Caco-2 (cell line): ENCODE data around the gene NEDD9. TPM values are rescaled to one million over a fixed set of nuclear protein-coding genes. Genes with fewer than 3 reads are reported as not detected.

Source experiments
- BruUV-seq: library from RNA; stranded (reverse); fragments of 400-500 nt; replicated peaks from 2 replicates; lab custom pipeline; 2021; lab: Mats Ljungman, UMichigan
- CTCF ChIA-PET: fragments of 300-600 bp; sonication (Branson Sonifier 250); formaldehyde crosslinking; loops from one replicate; lab custom pipeline; 2022; ENCODE audit warnings: antibody characterized with exemption; lab: Charles Lee
- POLR2A ChIA-PET: fragments of 300-600 bp; sonication (Branson Sonifier 250); formaldehyde crosslinking; loops from one replicate; lab custom pipeline; 2022; ENCODE audit warnings: antibody characterized with exemption; lab: Charles Lee
- DNase-seq, 2 experiments: peaks; one replicate each; pipeline versions ENCODE4 v3.0.0 to v3.0.0-alpha.2; 2020 to 2022
- H3K27me3 ChIP-seq: replicated peaks from 2 replicates; pipeline ENCODE4 v1.6.0; 2011; ENCODE audit warnings: low read length; ENCODE audit not compliant: control insufficient read depth, insufficient read depth
- H3K36me3 ChIP-seq: 2 replicates; pipeline ENCODE4 v1.5.1; 2011; ENCODE audit warnings: low read length; ENCODE audit not compliant: control insufficient read depth, insufficient read depth
- H3K4me1 ChIP-seq: fragments of 250-450 bp; sonication (Bioruptor Pico); 2 replicates; pipeline ENCODE4 v1.5.1; 2020; ENCODE audit warnings: mild to moderate bottlenecking
- H3K4me3 ChIP-seq: 2 replicates; pipeline ENCODE4 v1.5.1; 2011; ENCODE audit warnings: low read depth, mild to moderate bottlenecking, control low read depth, low read length
- H3K9me3 ChIP-seq: fragments of 250-450 bp; sonication (Bioruptor Pico); 2 replicates; pipeline ENCODE4 v1.5.1; 2020; ENCODE audit warnings: mild to moderate bottlenecking, moderate library complexity
- H3K27ac Mint-ChIP-seq: one replicate; pipeline ENCODE4 v1.8.0; 2022; ENCODE audit warnings: mixed read lengths; ENCODE audit not compliant: unreplicated experiment
- H3K27me3 Mint-ChIP-seq: one replicate; pipeline ENCODE4 v1.8.0; 2022; ENCODE audit warnings: mixed read lengths; ENCODE audit not compliant: insufficient read depth, unreplicated experiment
- H3K36me3 Mint-ChIP-seq: one replicate; pipeline ENCODE4 v1.8.0; 2022; ENCODE audit warnings: mild to moderate bottlenecking, mixed read lengths; ENCODE audit not compliant: insufficient read depth, unreplicated experiment
- H3K4me1 Mint-ChIP-seq: one replicate; pipeline ENCODE4 v1.8.0; 2022; ENCODE audit warnings: low read depth, mixed read lengths; ENCODE audit not compliant: unreplicated experiment
- H3K4me3 Mint-ChIP-seq: one replicate; pipeline ENCODE4 v1.8.0; 2022; ENCODE audit warnings: mild to moderate bottlenecking, moderate library complexity, mixed read lengths; ENCODE audit not compliant: unreplicated experiment
- H3K9me3 Mint-ChIP-seq: one replicate; pipeline ENCODE4 v1.8.0; 2022; ENCODE audit warnings: mixed read lengths; ENCODE audit not compliant: unreplicated experiment
- CTCF ChIP-seq, 2 experiments: fragments of 200-600 bp in 1 of 2; IDR thresholded peaks; 1 replicate in 1 of 2; 2 replicates in 1 of 2; pipeline versions ENCODE4 v1.5.1 to v1.8.0; 2011 to 2022; ENCODE audit warnings: antibody characterized with exemption in 1 of 2, control low read depth in 1 of 2, inconsistent platforms in 1 of 2, low read depth in 1 of 2, low read length in 1 of 2, mild to moderate bottlenecking in 1 of 2, moderate library complexity in 1 of 2; ENCODE audit not compliant: insufficient read depth in 1 of 2, severe bottlenecking in 1 of 2, unreplicated experiment in 1 of 2
- intact Hi-C: fragments of 100-400 bp; cut with micrococcal nuclease; formaldehyde crosslinking; loops from one replicate; pipeline ENCODE4 v1.10.0; 2022; ENCODE audit not compliant: unreplicated experiment
- total RNA-seq: library from RNA; stranded (reverse); gene quantifications from 2 replicates; pipeline ENCODE4 v1.2.3, GENCODE V29; 2022

NEDD9 gene
- total RNA-seq, 1 experiment from 2014 or later = 36.2 TPM

GRCh38 chr6:11227698-11228097, 4.8 kb downstream of the NEDD9 start:
- no peaks in the 10 kb centered on the region for H3K27me3 ChIP-seq
- no peak for TF ChIP-seq CTCF (IDR thresholded peaks at IDR 0.05; ENCODE audit: insufficient read depth in 1 of 2, low read depth in 1 of 2, low read length in 1 of 2, severe bottlenecking in 1 of 2, unreplicated experiment in 1 of 2)
- no peaks in the 10 kb centered on the region for H3K36me3 ChIP-seq
- no peak overlapping the region for H3K4me3 ChIP-seq
- peak overlapping the region; percentile 42 for H3K27ac Mint-ChIP-seq
- no TSS peak for BruUV-seq
- H3K4me1 ChIP-seq = peaks cover 41% of the 10 kb centered on the region
- no peaks in the 10 kb centered on the region for H3K27me3 Mint-ChIP-seq
- H3K9me3 ChIP-seq = no peaks in the 10 kb centered on the region
- ChIA-PET POLR2A (no interaction called here), CTCF (no interaction called here)
- intact Hi-C loops = no loop called here
- peaks cover 53% of the 10 kb centered on the region for H3K36me3 Mint-ChIP-seq
- DNase-seq = no peak
- H3K9me3 Mint-ChIP-seq = no peaks in the 10 kb centered on the region
- H3K4me1 Mint-ChIP-seq = peaks cover 30% of the 10 kb centered on the region
- peak overlapping the region; percentile 32 for H3K4me3 Mint-ChIP-seq

GRCh38 chr6:11226005-11226404, 6.5 kb downstream of the NEDD9 start:
- H3K27ac Mint-ChIP-seq = peak overlapping the region; percentile 66
- H3K4me1 Mint-ChIP-seq = peaks cover 30% of the 10 kb centered on the region
- BruUV-seq = no TSS peak
- DNase-seq = no peak
- no peak overlapping the region for H3K4me3 ChIP-seq
- no peak for TF ChIP-seq CTCF (IDR thresholded peaks at IDR 0.05; ENCODE audit: insufficient read depth in 1 of 2, low read depth in 1 of 2, low read length in 1 of 2, severe bottlenecking in 1 of 2, unreplicated experiment in 1 of 2)
- H3K27me3 Mint-ChIP-seq = no peaks in the 10 kb centered on the region
- intact Hi-C loops = loop anchor here (1.0 kb wide), 1 partner anchor 270 kb away; no protein-coding TSS in a partner anchor
- ChIA-PET CTCF (no interaction called here), POLR2A (no interaction called here)
- no peaks in the 10 kb centered on the region for H3K9me3 Mint-ChIP-seq
- H3K36me3 ChIP-seq = no peaks in the 10 kb centered on the region
- peaks cover 41% of the 10 kb centered on the region for H3K4me1 ChIP-seq
- no peaks in the 10 kb centered on the region for H3K27me3 ChIP-seq
- peak overlapping the region; percentile 27 for H3K4me3 Mint-ChIP-seq
- peaks cover 55% of the 10 kb centered on the region for H3K36me3 Mint-ChIP-seq
- H3K9me3 ChIP-seq = no peaks in the 10 kb centered on the region

- intact Hi-C loops = no loop called here
- ChIA-PET POLR2A (no interaction called here), CTCF (no interaction called here)
- no peak for TF ChIP-seq CTCF (IDR thresholded peaks at IDR 0.05; ENCODE audit: insufficient read depth in 1 of 2, low read depth in 1 of 2, low read length in 1 of 2, severe bottlenecking in 1 of 2, unreplicated experiment in 1 of 2)
- Histone ChIP-seq H3K4me3 (no peak overlapping the region), H3K27me3 (no peaks in the 10 kb centered on the region), H3K4me1 (peaks cover 37% of the 10 kb centered on the region), H3K36me3 (no peaks in the 10 kb centered on the region), H3K9me3 (no peaks in the 10 kb centered on the region)
- Mint-ChIP-seq H3K27ac (no peak overlapping the region), H3K36me3 (peaks cover 65% of the 10 kb centered on the region), H3K4me3 (no peak overlapping the region), H3K4me1 (peaks cover 30% of the 10 kb centered on the region), H3K27me3 (no peaks in the 10 kb centered on the region), H3K9me3 (no peaks in the 10 kb centered on the region)
- DNase-seq = no peak
- no TSS peak for BruUV-seq
Measured at GRCh38 chr6:11224966-11225463, 7.5 kb downstream of the NEDD9 start.
